GM12878 (cell line): ENCODE measurements around the gene CD69. TPM values are rescaled to one million over a fixed set of nuclear protein-coding genes. Genes with fewer than 3 reads are reported as not detected.

Experiments used
- ATF7 ChIP-seq: fragments of 450-650 bp; IDR thresholded peaks from 2 replicates; pipeline ENCODE4 v1.6.1; 2016; ENCODE audit warnings: low read depth, mild to moderate bottlenecking
- BACH1 ChIP-seq: fragments of 450-650 bp; IDR thresholded peaks from 2 replicates; pipeline ENCODE4 v1.6.1; 2017; ENCODE audit warnings: mild to moderate bottlenecking, borderline replicate concordance
- BCL11A ChIP-seq: IDR thresholded peaks from 2 replicates; pipeline ENCODE4 v1.6.1; 2011; ENCODE audit warnings: low read depth, low read length
- CREM ChIP-seq: IDR thresholded peaks from 2 replicates; pipeline ENCODE4 v1.6.1; 2014; ENCODE audit warnings: antibody characterized with exemption, low read depth
- DPF2 ChIP-seq: fragments of 450-650 bp; IDR thresholded peaks from 2 replicates; pipeline ENCODE4 v1.6.1; 2017; ENCODE audit warnings: mild to moderate bottlenecking
- ETV6 ChIP-seq, 2 experiments: fragments of 450-650 bp in 1 of 2; IDR thresholded peaks in 1 of 2; conservative IDR thresholded peaks in 1 of 2; 2 replicates each; pipeline ENCODE4 v1.6.1; 2014; ENCODE audit warnings: antibody characterized with exemption in 1 of 2, borderline replicate concordance in 1 of 2, low read depth in 1 of 2, mild to moderate bottlenecking in 1 of 2, moderate library complexity in 1 of 2
- HSF1 ChIP-seq: fragments of 150-350 bp; IDR thresholded peaks from 2 replicates; pipeline ENCODE4 v1.6.1; 2014; ENCODE audit warnings: mild to moderate bottlenecking, low read depth, low read length
- IKZF1 ChIP-seq: fragments of 450-650 bp; conservative IDR thresholded peaks from 2 replicates; pipeline ENCODE4 v1.6.1; 2017; ENCODE audit warnings: antibody characterized with exemption, mild to moderate bottlenecking
- IKZF2 ChIP-seq, 2 experiments: fragments of 450-650 bp; IDR thresholded peaks; 2 replicates each; pipeline ENCODE4 v1.6.1; 2017; ENCODE audit warnings: mild to moderate bottlenecking in 2 of 2, moderate library complexity in 2 of 2
- PKNOX1 ChIP-seq: fragments of 450-650 bp; IDR thresholded peaks from 2 replicates; pipeline ENCODE4 v1.6.1; 2016; ENCODE audit warnings: mild to moderate bottlenecking
- POLR2A ChIP-seq: IDR thresholded peaks from 2 replicates; pipeline ENCODE4 v1.6.1; 2011; ENCODE audit warnings: low read depth, mild to moderate bottlenecking, low read length
- POLR2AphosphoS5 ChIP-seq: IDR thresholded peaks from 2 replicates; pipeline ENCODE4 v1.6.1; 2011; ENCODE audit warnings: mild to moderate bottlenecking, low read length, inconsistent platforms
- RUNX3 ChIP-seq: IDR thresholded peaks from 2 replicates; pipeline ENCODE4 v1.6.1; 2012; ENCODE audit warnings: low read length, inconsistent platforms
- SMARCA5 ChIP-seq: fragments of 450-650 bp; IDR thresholded peaks from 2 replicates; pipeline ENCODE4 v1.6.1; 2017; ENCODE audit warnings: mild to moderate bottlenecking
- SRF ChIP-seq, 2 experiments: IDR thresholded peaks; 2 replicates each; pipeline ENCODE4 v1.6.1; 2011; ENCODE audit warnings: low read depth in 2 of 2, low read length in 2 of 2, mild to moderate bottlenecking in 1 of 2, moderate library complexity in 1 of 2
- ZSCAN29 ChIP-seq: fragments of 450-650 bp; IDR thresholded peaks from 2 replicates; pipeline ENCODE4 v1.6.1; 2017; ENCODE audit warnings: mild to moderate bottlenecking, moderate library complexity
- polyA plus RNA-seq, 11 experiments: library from polyadenylated mRNA; depleted of rRNA in 4 of 11; unstranded in 6 of 11; stranded (reverse) in 5 of 11; fragments of >200 nt; fragmentation: Nextera tagmentation in 4 of 11; fragmentation: Illumina TruSeq in 1 of 11; extraction: Ambion mirVana in 4 of 11; extraction: Trizol in 1 of 11; gene quantifications; 1 replicate in 1 of 11; 2 replicates in 10 of 11; pipeline versions ENCODE4 v1.2.1 to v1.2.3, GENCODE V29; 2011 to 2016; ENCODE audit warnings: inconsistent platforms in 2 of 11, missing spikeins in 2 of 11, low read depth in 1 of 11
- total RNA-seq, 4 experiments: library from RNA; depleted of rRNA in 3 of 4; stranded (reverse); fragments of >200 nt in 3 of 4; fragmentation: Illumina TruSeq in 1 of 4; extraction: Trizol in 1 of 4; gene quantifications; 2 replicates each; pipeline versions ENCODE4 v1.2.1 to v1.2.3, GENCODE V29; 2013 to 2021
- TF ChIP-seq, protein P1 (sequence below): fragments of 450-650 bp; IDR thresholded peaks from 2 replicates; pipeline ENCODE4 v1.6.1; 2017; ENCODE audit warnings: low read depth, mild to moderate bottlenecking, moderate library complexity
- TF ChIP-seq, protein P2 (sequence below): IDR thresholded peaks from 2 replicates; pipeline ENCODE4 v1.6.1; 2011; ENCODE audit warnings: borderline replicate concordance, low read depth, mild to moderate bottlenecking, moderate library complexity, low read length; ENCODE audit not compliant: insufficient read depth, poor library complexity, severe bottlenecking
- TF ChIP-seq, protein P3 (sequence below): fragments of 450-650 bp; IDR thresholded peaks from 2 replicates; pipeline ENCODE4 v1.6.1; 2017; ENCODE audit warnings: mild to moderate bottlenecking, low read depth, inconsistent platforms; ENCODE audit not compliant: poor library complexity, severe bottlenecking

CD69 gene
- total and polyA plus RNA-seq, 10 of the 15 experiments (the other 5 are each of a cell fraction or from before 2014, with no cell fraction given): 7.3 to 156 (median 15.0) TPM

- TF ChIP-seq DPF2: peak; percentile 79; the same call in 1 of the 2 replicates
- TF ChIP-seq POLR2A: peak; percentile 53
- TF ChIP-seq, protein P1, sequence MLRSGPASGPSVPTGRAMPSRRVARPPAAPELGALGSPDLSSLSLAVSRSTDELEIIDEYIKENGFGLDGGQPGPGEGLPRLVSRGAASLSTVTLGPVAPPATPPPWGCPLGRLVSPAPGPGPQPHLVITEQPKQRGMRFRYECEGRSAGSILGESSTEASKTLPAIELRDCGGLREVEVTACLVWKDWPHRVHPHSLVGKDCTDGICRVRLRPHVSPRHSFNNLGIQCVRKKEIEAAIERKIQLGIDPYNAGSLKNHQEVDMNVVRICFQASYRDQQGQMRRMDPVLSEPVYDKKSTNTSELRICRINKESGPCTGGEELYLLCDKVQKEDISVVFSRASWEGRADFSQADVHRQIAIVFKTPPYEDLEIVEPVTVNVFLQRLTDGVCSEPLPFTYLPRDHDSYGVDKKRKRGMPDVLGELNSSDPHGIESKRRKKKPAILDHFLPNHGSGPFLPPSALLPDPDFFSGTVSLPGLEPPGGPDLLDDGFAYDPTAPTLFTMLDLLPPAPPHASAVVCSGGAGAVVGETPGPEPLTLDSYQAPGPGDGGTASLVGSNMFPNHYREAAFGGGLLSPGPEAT: peak; percentile 52; the same call in 1 of the 2 replicates
- no peak for TF ChIP-seq SRF (IDR thresholded peaks at IDR 0.05; ENCODE audit: low read depth in 2 of 2, low read length in 2 of 2)
- TF ChIP-seq ATF7: peak; percentile 52; the same call in 1 of the 2 replicates
- no peak for TF ChIP-seq BCL11A
- peak; percentile 71 for TF ChIP-seq POLR2AphosphoS5
- TF ChIP-seq HSF1: no peak
- peak; percentile 95 for TF ChIP-seq ZSCAN29
- TF ChIP-seq, protein P2, sequence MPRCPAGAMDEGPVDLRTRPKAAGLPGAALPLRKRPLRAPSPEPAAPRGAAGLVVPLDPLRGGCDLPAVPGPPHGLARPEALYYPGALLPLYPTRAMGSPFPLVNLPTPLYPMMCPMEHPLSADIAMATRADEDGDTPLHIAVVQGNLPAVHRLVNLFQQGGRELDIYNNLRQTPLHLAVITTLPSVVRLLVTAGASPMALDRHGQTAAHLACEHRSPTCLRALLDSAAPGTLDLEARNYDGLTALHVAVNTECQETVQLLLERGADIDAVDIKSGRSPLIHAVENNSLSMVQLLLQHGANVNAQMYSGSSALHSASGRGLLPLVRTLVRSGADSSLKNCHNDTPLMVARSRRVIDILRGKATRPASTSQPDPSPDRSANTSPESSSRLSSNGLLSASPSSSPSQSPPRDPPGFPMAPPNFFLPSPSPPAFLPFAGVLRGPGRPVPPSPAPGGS: peak; percentile 26
- TF ChIP-seq, protein P3, sequence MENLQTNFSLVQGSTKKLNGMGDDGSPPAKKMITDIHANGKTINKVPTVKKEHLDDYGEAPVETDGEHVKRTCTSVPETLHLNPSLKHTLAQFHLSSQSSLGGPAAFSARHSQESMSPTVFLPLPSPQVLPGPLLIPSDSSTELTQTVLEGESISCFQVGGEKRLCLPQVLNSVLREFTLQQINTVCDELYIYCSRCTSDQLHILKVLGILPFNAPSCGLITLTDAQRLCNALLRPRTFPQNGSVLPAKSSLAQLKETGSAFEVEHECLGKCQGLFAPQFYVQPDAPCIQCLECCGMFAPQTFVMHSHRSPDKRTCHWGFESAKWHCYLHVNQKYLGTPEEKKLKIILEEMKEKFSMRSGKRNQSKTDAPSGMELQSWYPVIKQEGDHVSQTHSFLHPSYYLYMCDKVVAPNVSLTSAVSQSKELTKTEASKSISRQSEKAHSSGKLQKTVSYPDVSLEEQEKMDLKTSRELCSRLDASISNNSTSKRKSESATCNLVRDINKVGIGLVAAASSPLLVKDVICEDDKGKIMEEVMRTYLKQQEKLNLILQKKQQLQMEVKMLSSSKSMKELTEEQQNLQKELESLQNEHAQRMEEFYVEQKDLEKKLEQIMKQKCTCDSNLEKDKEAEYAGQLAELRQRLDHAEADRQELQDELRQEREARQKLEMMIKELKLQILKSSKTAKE: no peak
- peak; percentile 68; the same call in 1 of the 2 replicates for TF ChIP-seq IKZF1
- TF ChIP-seq SMARCA5: no peak
- peak; percentile 50; the same call in 1 of the 2 replicates for TF ChIP-seq BACH1
- TF ChIP-seq CREM: 0 out of 2 replicates have a peak, but pooled peaks have one; percentile 18
- TF ChIP-seq PKNOX1: 0 out of 2 replicates have a peak, but pooled peaks have one; percentile 14
- TF ChIP-seq IKZF2 (IDR thresholded peaks at IDR 0.05): peak; percentile 85 to 88
- TF ChIP-seq RUNX3: peak; percentile 82
- peak in 1 of 2 experiments; percentile 32; a peak in 1 of 4 replicates for TF ChIP-seq ETV6 (conservative IDR thresholded peaks at IDR 0.05 in 1 of 2, IDR thresholded peaks at IDR 0.05 in 1 of 2; ENCODE audit: borderline replicate concordance in 1 of 2, low read depth in 1 of 2)
Observed at GRCh38 chr12:9732921-9733461, 27.7 kb downstream of the CD69 start, which contains the start of gene CLECL1 (continued).
